Measurements from ENCODE around the gene TFEB.
"Not testable (repeated sequence)": the region's sequence is repeated elsewhere in the genome, so short reads cannot be mapped to it uniquely, and the experiment has no call there.

TFEB gene

DNA sequence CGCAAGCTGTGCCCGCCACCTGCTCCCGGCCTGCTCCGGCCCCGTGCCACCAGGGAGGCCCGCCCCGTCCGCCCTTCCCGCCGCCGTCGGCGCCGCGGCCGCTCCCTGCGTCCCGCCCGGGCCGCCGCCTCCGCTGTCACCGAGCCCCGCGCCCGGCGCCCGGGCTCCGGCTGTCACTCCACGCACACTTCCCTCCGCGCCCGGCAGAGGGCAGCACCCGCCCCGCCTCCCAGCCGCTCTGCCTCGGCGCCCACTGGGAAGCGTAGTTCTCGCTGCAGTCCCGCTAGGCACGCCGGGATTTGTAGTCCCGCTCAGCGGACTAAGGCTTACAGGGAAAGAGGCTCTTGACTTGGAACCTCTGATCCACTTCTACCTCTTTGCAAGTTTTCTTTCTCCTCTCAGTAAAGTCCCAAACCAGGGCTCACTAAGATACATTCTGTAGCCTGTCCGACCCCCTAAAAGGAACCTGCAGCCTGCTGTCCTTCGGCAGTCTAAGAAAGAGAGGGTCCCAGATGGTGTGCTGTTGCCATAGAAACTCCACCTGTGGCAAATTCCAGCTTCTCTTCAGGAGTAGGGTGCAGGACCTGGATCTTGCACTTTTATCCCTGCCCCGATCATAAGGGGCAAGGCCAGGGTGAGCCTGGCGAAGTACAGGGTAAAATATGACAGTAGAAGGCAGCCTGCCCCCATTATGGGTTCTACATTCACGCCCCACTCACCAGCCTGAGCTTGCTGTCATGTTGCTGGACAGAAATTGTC is at the start of gene TFEB:
TFEB (minus strand) TSS at position 182 of the 759 bp plus-strand sequence. CDS start 44,395 bp downstream, outside the sequence.
- FAIRE-seq = no peak

DNA sequence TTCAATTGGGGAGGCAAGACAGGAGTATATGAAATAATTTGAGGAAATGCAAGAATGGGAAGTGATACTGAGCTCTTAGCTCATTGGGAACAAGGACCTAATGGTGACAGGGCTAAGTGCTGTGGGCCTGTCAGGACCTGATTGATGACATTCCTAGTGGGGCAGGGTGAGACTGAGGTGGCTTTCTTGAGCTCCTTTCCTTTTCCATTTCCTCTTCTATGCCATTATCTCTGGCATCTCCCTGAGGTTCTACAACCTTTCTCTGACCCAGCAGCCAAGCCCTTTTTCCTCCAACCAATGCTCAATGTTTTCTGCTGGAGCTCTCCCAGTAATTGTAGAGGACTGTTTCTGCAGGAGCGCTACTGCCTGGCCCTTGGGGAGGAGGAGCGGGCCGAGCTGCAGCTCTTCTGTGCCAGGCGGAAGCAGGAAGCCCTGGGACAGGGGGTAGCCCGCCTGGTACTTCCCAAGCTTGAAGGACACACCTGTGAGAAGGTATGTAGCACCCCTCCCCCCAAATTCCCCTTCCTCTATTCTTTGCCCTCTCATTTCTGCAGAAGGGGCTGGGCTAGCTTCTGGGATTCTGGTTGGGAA is 49.3 kb upstream of the TFEB start:
- FAIRE-seq = no peak

DNA sequence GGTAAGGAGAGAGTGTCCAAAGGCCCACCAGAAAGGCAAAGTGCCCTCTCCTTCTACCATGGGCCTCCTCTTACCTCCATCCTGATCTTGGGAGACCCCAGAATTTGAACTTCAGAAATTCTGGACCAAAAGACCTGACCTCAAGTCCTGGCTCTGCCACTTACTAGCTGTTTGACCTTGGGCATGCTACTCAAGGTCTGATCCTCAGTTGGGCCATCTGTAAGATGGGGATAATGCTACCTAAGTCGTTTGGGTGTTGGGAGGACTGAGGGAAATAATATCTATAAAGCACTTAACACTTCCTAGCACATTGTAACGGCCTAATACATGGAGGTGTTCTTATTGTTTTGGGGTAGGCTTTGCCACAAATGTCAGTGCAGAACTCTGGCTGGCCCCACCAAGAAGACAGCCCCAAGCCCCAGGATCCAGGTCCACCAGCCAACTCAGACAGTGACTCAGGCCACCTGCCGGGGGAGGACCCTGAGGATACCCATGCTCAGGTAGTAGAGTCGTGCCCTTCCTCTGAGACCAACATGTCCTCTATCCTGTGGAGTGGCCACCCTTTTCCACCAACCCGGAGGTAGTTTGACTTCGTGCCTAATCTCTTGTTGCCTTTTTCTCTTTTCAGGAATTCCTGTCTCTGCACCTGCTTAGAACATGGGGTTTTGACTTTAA is 47.8 kb upstream of the TFEB start:
- no peak for FAIRE-seq

DNA sequence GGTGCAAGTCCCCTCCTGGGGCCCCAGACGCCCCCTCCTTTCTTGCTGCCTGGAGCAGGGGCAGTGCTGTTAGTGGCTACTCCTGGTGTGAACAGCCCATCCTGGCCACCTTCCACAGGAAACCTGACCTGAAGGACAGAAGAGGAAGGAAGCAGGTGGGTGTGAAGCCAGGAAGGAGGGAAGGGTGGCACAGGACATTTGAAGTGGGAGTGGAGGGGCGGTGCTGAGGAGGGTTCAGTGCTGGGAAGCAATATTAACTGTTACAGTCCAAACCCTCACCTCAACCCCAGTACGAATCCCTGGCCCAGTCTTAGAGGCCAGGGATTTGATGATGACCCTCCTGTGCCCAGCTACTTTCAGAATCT is 45.9 kb upstream of the TFEB start:
- no peak for FAIRE-seq

DNA sequence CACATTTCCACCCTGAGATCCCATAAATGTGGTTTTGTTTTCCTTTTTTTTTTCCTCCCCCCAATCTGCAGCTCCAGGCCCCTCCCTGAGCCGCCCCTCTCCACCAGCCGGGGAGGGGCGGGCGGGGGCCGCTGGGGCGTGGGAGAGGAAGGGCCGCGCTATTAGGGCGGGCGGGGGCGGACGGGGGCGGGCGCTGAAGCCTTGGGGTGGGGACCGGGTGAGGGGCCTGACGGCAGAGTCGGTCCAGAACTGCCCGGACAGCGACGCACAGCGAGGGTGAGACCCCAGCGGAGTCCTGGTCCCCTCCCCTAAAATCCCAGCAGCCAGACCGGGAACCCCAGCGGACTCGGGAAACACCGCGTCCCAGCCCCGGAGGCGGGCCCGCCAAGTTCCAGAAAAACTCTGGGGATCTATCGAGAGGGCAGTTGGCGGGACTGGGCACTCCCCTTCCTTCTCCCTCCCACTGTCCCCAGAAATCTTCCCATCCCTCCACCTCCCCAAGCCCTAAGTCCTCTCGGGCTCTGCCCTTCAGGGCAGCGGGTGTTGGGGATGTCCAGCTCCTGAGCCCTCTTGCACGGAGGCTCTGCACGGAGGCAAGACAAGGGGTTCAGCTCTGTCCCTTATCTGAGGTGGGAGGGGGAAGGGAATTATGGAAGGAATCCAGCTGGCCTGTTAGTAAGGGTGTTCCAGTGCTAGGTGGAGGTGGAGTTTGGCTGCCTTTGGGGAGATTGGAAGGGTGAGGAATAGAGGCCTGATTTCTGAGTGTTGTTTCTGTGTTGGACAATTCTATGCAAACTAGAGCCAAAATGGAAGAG is 45.4 kb upstream of the TFEB start, which contains the start of gene PRICKLE4:
PRICKLE4 (plus strand) TSS at position 232 of the 815 bp plus-strand sequence. CDS start 2,692 bp downstream, outside the sequence.
- no peak for FAIRE-seq

DNA sequence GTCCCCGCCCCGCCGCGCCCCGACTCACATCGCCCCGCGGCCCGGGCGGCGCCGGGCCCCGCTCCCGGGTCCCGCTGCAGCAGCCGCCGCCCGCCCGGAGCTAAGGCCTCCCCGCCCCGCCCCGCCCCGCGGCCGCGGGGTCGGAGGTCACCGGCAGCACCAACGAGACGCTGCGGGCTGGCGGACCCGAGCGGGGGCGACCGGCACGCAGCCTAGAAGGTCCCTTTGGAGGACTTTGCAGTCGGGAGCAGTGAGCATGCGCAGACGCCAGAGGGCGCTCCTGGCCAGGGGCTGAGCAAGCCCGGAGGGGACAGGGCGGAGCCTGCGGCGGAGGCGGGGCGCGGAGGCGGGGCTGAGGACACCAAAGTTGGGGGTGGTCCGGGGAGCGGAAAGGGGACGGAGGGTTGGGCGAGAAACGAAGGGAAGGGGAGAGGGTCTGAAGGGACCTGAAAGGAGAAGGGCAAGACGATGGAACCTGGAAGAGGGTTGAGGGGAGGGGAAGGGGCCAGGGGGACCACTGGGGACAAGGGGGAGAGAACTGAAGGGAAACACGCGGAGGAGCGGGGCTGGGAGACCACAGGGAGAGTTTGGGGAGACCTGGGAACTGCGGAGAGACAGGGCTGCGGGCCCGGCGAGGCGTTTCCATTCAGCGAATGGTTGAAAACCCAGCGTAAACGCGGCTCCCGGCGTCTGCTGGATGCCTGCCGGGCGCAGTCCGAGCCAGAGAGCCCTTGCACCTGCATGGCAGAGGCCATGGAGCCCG is 44.6 kb upstream of the TFEB start, which contains the start of gene FRS3:
FRS3 (minus strand) TSS at position 113 of the 763 bp plus-strand sequence. CDS start 2,913 bp downstream, outside the sequence.
- FAIRE-seq = no peak

DNA sequence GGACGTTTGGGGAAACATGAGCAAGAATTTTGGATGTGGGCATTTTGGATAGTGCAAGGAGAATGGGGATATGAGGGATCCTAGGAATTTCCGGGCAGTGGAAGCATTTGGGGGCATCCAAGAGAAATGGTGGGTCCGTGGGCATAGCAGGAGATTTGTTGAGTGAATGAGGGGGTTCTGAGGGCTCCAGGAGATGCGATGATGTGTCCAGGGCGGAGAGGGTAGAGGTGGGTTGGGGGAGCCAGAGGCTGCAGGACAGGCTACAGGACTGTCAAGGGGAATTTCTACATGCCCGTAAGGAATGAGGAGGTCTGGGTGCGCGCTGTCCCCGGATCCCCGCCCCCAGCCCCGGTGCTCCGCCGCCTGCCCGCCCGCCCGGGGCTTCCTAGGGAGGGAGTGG is 43.9 kb upstream of the TFEB start:
- FAIRE-seq = no peak

DNA sequence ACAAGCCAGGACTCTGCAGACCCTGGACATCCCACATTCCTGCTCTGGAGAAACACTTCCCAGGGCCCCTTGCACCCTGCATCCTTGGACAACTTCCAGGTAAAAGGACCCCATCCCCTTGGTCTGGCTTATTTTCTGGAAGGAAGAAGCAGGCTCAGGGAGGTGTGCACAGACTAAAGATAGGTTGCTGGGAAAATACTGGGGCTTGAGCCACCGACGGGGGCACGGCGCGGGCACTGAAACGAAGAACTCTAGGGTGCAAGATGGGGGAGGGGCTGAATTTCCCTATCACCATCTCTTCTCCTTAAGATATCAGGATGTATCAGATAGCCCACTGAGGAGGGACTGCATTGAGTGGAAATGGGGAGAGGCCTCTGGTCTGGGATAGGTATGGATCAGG is 43.5 kb upstream of the TFEB start:
- FAIRE-seq = no peak

DNA sequence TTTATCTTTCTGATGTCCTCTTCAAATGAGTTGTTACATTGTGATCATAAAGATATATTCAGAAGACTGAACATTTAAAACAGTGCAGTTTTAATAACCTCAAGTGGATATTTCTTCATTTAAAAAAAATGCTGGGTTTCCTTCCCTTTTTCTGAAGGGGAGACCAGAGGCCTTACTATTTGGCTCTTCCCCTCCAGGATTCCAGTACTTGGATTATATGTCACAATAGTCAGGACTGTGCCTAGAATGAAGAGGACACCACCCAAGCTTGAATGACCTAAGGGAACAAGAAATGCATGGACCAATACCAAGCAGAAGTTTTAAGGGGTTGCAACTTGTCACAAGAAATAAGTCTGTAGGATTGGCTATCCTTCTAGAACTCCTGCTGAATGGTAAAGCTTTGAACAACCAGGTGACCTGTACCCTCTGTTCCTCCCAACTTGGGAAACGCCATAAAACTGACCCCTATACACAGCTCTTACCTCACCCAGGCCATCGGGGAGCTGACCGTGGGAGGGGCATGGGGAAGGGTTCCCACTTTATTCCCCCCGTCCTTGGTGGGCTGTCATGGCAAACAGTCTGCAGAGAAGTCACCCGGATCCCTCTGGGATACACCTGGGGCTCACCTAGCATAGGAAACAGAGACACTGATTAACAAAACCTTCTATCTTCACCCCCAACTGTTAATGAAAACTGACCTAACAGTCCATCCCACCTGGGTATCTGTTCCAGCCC is 42.3 kb upstream of the TFEB start:
- FAIRE-seq = no peak

DNA sequence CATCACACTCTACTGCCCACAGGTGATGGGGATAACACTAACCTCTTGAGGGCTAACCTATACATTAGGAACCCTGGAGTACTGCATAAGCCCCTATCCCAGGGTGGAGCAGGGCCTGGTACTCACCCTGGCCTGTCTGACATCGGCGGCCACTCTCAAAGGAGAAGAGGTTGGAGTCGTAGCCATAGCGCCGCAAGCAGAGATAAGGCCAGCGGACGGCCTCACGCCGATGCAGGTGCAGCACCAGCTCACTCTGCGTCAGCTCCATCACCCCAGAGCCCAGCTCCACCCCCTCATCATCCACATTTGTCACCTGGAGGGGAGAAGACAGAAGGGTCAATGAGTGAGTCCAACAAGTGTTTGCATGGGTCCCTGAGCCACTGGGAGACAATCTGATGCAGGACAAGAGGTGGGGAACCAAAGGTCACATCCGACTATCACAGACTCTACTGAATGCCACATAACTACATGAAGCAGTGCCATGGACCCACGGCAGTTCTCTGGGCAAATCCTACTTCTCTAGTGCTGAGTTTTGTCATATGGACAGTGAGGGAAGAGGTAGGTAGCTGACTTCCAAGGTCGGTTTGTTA is 40.0 kb upstream of the TFEB start:
- no peak for FAIRE-seq

DNA sequence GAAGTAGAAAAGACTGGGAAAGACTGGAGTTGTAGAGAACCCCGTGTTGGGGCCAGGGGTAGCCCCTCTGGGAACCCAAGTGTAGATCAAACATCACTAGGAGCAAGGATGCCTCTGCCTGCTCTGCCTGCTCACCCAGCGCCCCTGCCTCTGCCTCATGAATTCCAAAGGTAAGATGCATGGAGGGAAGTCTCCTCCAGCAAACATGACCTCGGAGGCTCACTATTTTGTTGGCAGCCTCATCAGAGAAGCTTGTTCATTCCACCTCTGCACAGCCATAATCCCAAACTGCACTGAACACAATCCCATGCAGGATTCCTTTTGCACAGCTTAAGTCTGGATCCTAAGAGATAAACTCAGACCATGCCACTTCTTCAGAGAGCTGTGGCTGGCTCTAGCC is 39.4 kb upstream of the TFEB start:
- no peak for FAIRE-seq

DNA sequence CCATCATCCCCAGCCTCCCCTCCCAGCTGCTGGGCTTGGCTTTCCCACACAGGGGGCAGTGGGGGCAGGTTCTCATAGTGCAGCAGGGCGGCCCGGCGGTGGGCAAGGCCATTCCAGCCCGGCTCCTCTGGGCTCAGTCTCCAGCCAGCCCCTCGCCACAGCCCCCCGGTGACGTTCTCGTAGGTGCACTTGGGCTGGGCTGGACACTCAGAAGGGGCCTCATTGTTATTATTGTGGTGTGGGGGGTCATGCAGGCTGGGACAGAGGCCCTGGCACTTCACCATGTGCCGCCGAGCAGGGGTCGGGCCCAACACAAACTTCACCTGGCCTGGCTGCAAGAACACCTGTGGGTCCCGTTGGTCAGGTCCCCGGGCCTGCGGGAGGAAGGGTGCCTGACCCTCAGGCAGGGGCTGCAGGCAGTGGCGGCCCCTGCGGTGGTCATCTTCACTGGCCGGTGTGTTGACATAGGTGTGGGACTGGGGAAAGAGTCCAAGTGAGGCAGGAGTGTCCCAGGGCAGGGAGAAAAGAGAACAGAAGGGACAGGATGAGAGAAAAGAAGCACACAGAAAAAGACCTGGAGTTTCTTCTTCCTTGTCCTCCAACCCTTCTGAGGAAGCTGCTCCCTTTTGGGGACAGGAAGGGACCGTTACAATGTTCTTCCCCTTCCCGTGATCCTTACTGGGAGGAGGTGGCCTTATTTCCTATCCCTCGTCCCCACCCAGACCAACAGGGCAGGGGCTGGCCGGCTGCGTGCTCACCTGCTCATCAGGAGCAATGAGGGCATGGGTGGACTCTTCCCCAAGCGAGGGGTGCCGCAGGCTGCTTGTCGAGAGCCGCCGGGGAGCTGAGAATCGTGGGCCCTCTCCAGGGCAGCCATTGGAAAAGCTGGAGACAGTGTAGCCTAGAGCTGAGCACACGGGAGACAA is 35.9 kb upstream of the TFEB start:
- FAIRE-seq = no peak

DNA sequence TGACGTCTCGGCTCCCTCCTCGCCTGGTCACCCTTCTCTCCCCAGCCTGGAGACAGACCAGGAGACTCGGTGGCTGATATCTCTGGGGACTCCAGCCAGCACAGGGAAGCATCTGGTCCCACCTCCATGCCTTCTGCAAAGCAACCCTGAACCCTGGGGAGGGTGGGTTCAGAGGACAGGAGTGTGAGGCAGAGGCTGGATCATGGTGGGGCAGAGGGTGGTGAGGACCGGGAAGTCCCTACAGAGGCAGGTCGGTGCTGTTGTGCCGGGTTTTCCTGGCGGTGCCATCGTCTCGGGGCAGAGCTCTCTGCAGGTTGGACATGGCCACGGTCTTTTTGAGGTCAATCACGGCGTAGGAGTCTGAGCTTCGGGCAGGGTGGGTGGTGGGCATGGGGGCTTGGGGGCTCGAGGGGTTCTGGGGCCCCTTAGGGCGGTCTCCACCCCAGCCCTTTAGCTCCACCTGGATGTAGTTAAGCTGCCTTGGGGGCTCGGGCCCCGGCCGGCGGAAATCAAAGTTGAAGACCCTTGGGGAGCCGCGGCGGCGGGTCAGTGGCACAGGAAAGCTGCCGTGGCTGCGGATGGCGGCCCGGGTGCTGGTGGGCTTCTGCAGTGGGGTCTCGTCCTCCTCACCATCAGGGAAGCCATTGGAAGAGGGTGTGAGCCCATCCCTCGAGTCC is 35.1 kb upstream of the TFEB start:
- FAIRE-seq = no peak

DNA sequence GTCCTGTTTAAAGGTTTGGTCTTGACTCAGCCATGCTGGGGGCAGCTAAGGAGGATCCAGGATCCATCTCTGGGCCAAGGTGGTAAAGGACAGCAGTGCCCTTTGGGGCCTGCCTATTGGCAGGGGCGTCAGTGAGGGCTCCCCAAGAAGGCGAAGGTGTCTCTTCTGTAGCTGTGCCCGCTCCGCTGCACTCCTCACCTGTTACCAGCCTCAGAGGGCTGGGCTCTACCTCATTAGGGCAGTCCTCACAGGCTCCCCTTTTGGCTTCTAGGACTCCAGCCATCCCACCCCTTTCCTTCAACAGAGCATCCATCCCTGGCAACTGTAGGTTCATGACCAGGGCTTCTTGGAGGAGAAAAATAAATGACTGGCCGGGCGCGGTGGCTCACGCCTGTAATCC is 34.0 kb upstream of the TFEB start:
- FAIRE-seq = no peak

DNA sequence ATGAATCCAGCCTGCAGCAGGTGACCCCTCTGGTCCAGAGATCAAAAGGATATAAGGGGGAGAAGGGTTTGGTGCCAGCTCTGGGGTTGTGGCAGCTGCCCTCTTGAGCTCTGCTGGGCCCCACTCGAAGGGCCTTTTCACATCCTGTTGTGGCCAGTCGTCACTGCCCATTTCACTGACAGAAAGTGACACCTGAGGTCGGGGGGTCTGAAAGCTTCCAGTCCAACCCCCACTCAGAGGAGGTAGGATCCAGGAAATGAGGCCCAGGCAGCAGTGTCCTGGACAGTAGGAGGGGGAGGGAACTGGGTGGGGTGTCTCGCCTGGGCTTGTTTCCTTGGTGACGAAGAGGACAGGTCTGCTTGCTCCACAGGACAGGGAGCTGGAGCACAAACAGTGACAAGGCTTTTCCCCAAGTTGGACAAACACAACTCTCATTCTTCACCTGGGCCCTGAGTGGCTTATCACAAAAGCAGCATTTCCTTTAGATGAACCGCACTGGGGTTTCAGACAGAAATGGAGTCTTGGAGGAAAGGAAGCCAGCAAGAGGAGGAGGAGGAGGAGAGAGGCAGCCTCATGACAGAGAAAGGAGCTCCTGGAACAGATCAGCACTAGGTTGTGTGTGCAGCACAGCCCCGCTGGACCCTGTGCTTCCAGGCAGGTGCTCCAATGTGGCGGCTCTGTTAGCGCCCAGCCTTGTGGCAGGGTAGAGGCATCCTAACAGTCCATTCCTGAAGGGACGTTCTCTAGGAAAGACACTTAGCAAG is 33.3 kb upstream of the TFEB start:
- no peak for FAIRE-seq

DNA sequence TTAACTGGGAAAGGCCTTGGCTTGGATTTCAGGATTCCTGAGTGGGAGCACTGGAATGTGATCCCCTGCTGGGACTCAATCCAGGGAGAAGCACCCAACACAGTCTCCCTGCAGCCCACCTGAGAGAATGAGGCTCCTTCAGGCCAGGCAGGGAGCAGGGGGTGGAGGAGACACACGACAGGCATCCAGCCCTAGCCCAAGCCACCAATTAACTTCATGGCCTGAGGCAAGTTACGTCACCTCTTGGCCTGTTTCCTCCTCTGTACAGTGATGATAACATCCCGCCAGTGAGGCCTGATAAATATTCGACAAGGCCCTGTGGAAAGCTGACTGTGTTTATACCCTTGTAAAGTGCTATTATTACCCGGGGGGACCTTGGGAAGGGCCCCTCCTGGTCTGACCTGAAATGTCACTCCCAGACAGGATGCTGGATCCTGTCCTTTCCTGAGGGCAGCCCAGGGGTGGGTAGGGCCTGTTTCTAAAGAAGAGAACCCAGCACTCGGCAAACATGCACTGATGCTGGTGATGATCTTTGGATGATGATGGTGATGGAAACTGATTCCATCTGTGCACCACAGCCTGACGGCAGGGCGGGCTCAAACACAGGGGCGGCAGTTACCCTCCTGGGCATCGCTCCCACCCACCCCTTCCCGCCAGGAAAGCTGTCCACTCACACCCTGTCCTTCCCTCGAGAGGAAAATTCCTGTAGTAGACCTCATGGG is 31.9 kb upstream of the TFEB start:
- no peak for FAIRE-seq

DNA sequence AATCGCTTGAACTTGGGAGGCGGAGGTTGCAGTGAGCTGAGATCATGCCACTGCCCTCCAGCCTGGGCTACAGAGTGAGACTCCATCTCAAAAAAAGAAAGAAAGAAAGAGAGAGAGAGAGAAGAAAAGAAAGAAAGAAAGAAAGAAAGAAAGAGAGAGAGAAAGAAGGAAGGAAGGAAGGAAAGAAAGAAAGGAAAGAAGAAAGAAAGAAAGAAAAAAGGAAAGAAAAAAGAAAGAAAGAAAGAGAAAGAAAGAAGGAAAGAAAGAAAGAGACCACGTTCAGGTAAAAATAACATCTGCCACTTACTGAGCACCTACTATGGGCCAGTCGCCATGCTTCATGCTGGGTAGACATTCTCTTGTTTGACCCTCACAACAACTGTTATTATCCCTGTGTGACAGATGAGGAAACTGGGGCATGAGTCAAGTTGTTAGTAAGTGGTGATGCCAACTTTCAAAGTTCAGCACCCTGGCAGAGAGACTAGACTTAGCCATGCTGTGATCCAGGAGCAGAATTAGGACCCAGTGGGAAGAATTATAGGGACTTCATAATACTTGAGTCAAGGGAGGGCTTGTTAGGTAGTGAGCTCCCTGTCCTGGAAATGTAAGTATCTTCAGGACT is 30.7 kb upstream of the TFEB start:
- not testable (repeated sequence) for FAIRE-seq
